Karpas-422 (cell line): ENCODE measurements around the gene ARF6. TPM values are rescaled to one million over a fixed set of nuclear protein-coding genes. Genes with fewer than 3 reads are reported as not detected.
A peak's percentile ranks its signal among the peaks of the same experiment; 100 is the strongest.
"Not testable (repeated sequence)": the region's sequence is repeated elsewhere in the genome, so short reads cannot be mapped to it uniquely, and the experiment has no call there.

Experiments
- DNase-seq: peaks from one replicate; pipeline ENCODE4 v3.0.0-alpha.2; 2015
- H2AFZ ChIP-seq: fragments of 200-600 bp; sonication (generic); 2 replicates; pipeline ENCODE4 v1.6.1; 2014; ENCODE audit warnings: antibody characterized with exemption, low read length, mixed read lengths
- H3K27ac ChIP-seq: fragments of 200-600 bp; sonication (generic); 2 replicates; pipeline ENCODE4 v1.5.1; 2014; ENCODE audit warnings: mild to moderate bottlenecking, low read length, moderate library complexity
- H3K27me3 ChIP-seq: fragments of 200-600 bp; sonication (generic); 2 replicates; pipeline ENCODE4 v1.6.1; 2014; ENCODE audit warnings: low read length, mixed read lengths
- H3K36me3 ChIP-seq: fragments of 200-600 bp; sonication (generic); 2 replicates; pipeline ENCODE4 v1.6.1; 2014; ENCODE audit warnings: low read length, mixed read lengths; ENCODE audit not compliant: insufficient read depth
- H3K4me1 ChIP-seq: fragments of 200-600 bp; sonication (generic); 2 replicates; pipeline ENCODE4 v1.6.1; 2014; ENCODE audit warnings: mild to moderate bottlenecking, low read length, mixed read lengths
- H3K4me2 ChIP-seq: fragments of 200-600 bp; sonication (generic); 2 replicates; pipeline ENCODE4 v1.6.1; 2014; ENCODE audit warnings: low read length, low read depth, mild to moderate bottlenecking; ENCODE audit not compliant: poor library complexity, severe bottlenecking
- H3K4me3 ChIP-seq: fragments of 200-600 bp; sonication (generic); 2 replicates; pipeline ENCODE4 v1.5.1; 2014; ENCODE audit warnings: mild to moderate bottlenecking, antibody characterized with exemption, low read length, mixed read lengths
- H3K79me2 ChIP-seq: fragments of 200-600 bp; sonication (generic); 2 replicates; pipeline ENCODE4 v1.6.1; 2014; ENCODE audit warnings: mild to moderate bottlenecking, low read length, mixed read lengths
- H3K9ac ChIP-seq: fragments of 200-600 bp; sonication (generic); 2 replicates; pipeline ENCODE4 v1.6.0; 2014; ENCODE audit warnings: low read length
- H3K9me2 ChIP-seq: fragments of 200-600 bp; sonication (generic), shearing (Covaris generic); replicated peaks from 2 replicates; pipeline ENCODE4 v1.6.0; 2014; ENCODE audit warnings: mild to moderate bottlenecking, low read length, moderate library complexity; ENCODE audit not compliant: insufficient read depth
- H3K9me3 ChIP-seq: fragments of 300-700, 200-600 bp; sonication (generic); 2 replicates; pipeline ENCODE4 v1.6.1; 2014; ENCODE audit warnings: low read length, mixed read lengths
- H4K20me1 ChIP-seq: fragments of 200-600 bp; sonication (generic); 2 replicates; pipeline ENCODE4 v1.6.1; 2014; ENCODE audit warnings: mild to moderate bottlenecking, antibody characterized with exemption, low read length, low read depth; ENCODE audit not compliant: insufficient read depth
- total RNA-seq: library from RNA; depleted of rRNA; stranded (reverse); fragments of >200 nt; shearing (Covaris generic); gene quantifications from 2 replicates; pipeline ENCODE4 v1.2.3, GENCODE V29; 2014; ENCODE audit warnings: low replicate concordance

The ARF6 gene
- total RNA-seq, 1 experiment from 2014 or later, result 55.0 TPM

- not testable (repeated sequence) for H2AFZ ChIP-seq, H3K9me2 ChIP-seq, H3K9me3 ChIP-seq, H3K27me3 ChIP-seq
- peak overlapping the region; percentile 72 for H3K4me2 ChIP-seq
- peak overlapping the region; percentile 91 for H3K27ac ChIP-seq
- DNase-seq, result peak; percentile 67
- H3K4me3 ChIP-seq, result peak overlapping the region; percentile 98
- H4K20me1 ChIP-seq, result peaks cover 31% of the 10 kb centered on the region
- peaks cover 55% of the 10 kb centered on the region for H3K79me2 ChIP-seq
- H3K36me3 ChIP-seq, result peaks cover 32% of the 10 kb centered on the region
- H3K4me1 ChIP-seq, result peaks cover 60% of the 10 kb centered on the region
- H3K9ac ChIP-seq, result peak overlapping the region; percentile 99; the same call in 1 of the 2 replicates
Observed at GRCh38 chr14:49896272-49896671, 3.4 kb downstream of the ARF6 start.

- Histone ChIP-seq H3K4me1 (peaks cover 53% of the 10 kb centered on the region), H3K4me3 (peak overlapping the region; percentile 98), H3K27me3 (no peaks in the 10 kb centered on the region), H2AFZ (no peak overlapping the region), H3K4me2 (peak overlapping the region; percentile 72), H3K9me2 (no peaks in the 10 kb centered on the region), H3K79me2 (peaks cover 55% of the 10 kb centered on the region), H4K20me1 (peaks cover 31% of the 10 kb centered on the region), H3K9ac (peak overlapping the region; percentile 3), H3K9me3 (no peaks in the 10 kb centered on the region), H3K36me3 (peaks cover 32% of the 10 kb centered on the region), H3K27ac (peak overlapping the region; percentile 91)
- peak; percentile 71 for DNase-seq
Observed at GRCh38 chr14:49896966-49897365, 4.1 kb downstream of the ARF6 start.

- peak overlapping the region; percentile 91 for H3K27ac ChIP-seq
- no peaks in the 10 kb centered on the region for H3K27me3 ChIP-seq
- H3K79me2 ChIP-seq, result peaks cover 55% of the 10 kb centered on the region
- H3K9me2 ChIP-seq, result no peaks in the 10 kb centered on the region
- peak overlapping the region; percentile 98 for H3K4me3 ChIP-seq
- peaks cover 32% of the 10 kb centered on the region for H3K36me3 ChIP-seq
- no peaks in the 10 kb centered on the region for H3K9me3 ChIP-seq
- H3K4me1 ChIP-seq, result peaks cover 49% of the 10 kb centered on the region
- peaks cover 31% of the 10 kb centered on the region for H4K20me1 ChIP-seq
- H2AFZ ChIP-seq, result no peak overlapping the region
- H3K9ac ChIP-seq, result peak overlapping the region; percentile 3
- H3K4me2 ChIP-seq, result peak overlapping the region; percentile 72
- DNase-seq, result no peak
Observed at GRCh38 chr14:49897414-49897813, 4.5 kb downstream of the ARF6 start.

- no peak overlapping the region for H3K4me3 ChIP-seq
- peaks cover 32% of the 10 kb centered on the region for H3K36me3 ChIP-seq
- no peaks in the 10 kb centered on the region for H3K9me2 ChIP-seq
- peaks cover 47% of the 10 kb centered on the region for H3K4me1 ChIP-seq
- no peaks in the 10 kb centered on the region for H3K9me3 ChIP-seq
- H4K20me1 ChIP-seq, result peaks cover 31% of the 10 kb centered on the region
- DNase-seq, result no peak
- H3K79me2 ChIP-seq, result peaks cover 54% of the 10 kb centered on the region
- no peak overlapping the region for H2AFZ ChIP-seq
- H3K27ac ChIP-seq, result peak overlapping the region; percentile 91
- peak overlapping the region; percentile 72 for H3K4me2 ChIP-seq
- H3K9ac ChIP-seq, result no peak overlapping the region
- H3K27me3 ChIP-seq, result no peaks in the 10 kb centered on the region
Observed at GRCh38 chr14:49897965-49898364, 5.1 kb downstream of the ARF6 start.

GRCh38 chr14:49898485-49898884, 5.6 kb downstream of the ARF6 start:
- no peak overlapping the region for H3K9ac ChIP-seq
- peaks cover 30% of the 10 kb centered on the region for H4K20me1 ChIP-seq
- no peaks in the 10 kb centered on the region for H3K9me3 ChIP-seq
- H3K27ac ChIP-seq, result peak overlapping the region; percentile 91
- peak overlapping the region; percentile 72 for H3K4me2 ChIP-seq
- no peak for DNase-seq
- no peaks in the 10 kb centered on the region for H3K27me3 ChIP-seq
- no peak overlapping the region for H3K4me3 ChIP-seq
- H2AFZ ChIP-seq, result no peak overlapping the region
- peaks cover 47% of the 10 kb centered on the region for H3K4me1 ChIP-seq
- peaks cover 32% of the 10 kb centered on the region for H3K36me3 ChIP-seq
- H3K79me2 ChIP-seq, result peaks cover 49% of the 10 kb centered on the region
- no peaks in the 10 kb centered on the region for H3K9me2 ChIP-seq

- Histone ChIP-seq H3K4me2 (no peak overlapping the region), H3K4me3 (no peak overlapping the region), H3K36me3 (peaks cover 7% of the 10 kb centered on the region), H3K9me3 (no peaks in the 10 kb centered on the region), H4K20me1 (peaks cover 5% of the 10 kb centered on the region), H3K27ac (no peak overlapping the region), H3K4me1 (peaks cover 36% of the 10 kb centered on the region), H3K27me3 (no peaks in the 10 kb centered on the region), H3K9ac (no peak overlapping the region), H3K79me2 (peaks cover 24% of the 10 kb centered on the region), H2AFZ (no peak overlapping the region), H3K9me2 (no peaks in the 10 kb centered on the region)
- no peak for DNase-seq
Observed at GRCh38 chr14:49900973-49901372, 8.1 kb downstream of the ARF6 start.

GRCh38 chr14:49902679-49903246, 9.9 kb downstream of the ARF6 start:
- not testable (repeated sequence) for H3K27ac ChIP-seq, H2AFZ ChIP-seq, H3K9ac ChIP-seq, H3K27me3 ChIP-seq, H3K36me3 ChIP-seq, H3K9me3 ChIP-seq, H3K4me2 ChIP-seq, H4K20me1 ChIP-seq, H3K4me3 ChIP-seq, H3K9me2 ChIP-seq, DNase-seq, H3K79me2 ChIP-seq
- H3K4me1 ChIP-seq, result peaks cover 18% of the 10 kb centered on the region

GRCh38 chr14:49904270-49904669, 11.4 kb downstream of the ARF6 start:
- Histone ChIP-seq H3K27ac (no peak overlapping the region), H3K27me3 (no peaks in the 10 kb centered on the region), H3K9me3 (no peaks in the 10 kb centered on the region), H3K9ac (no peak overlapping the region), H3K4me2 (no peak overlapping the region), H2AFZ (no peak overlapping the region), H3K4me1 (peaks cover 6% of the 10 kb centered on the region), H4K20me1 (no peaks in the 10 kb centered on the region), H3K4me3 (no peak overlapping the region), H3K9me2 (no peaks in the 10 kb centered on the region), H3K36me3 (no peaks in the 10 kb centered on the region), H3K79me2 (no peaks in the 10 kb centered on the region)
- DNase-seq, result no peak
